Loucy (cell line): ENCODE data around the gene PET100.

Source experiments
- H2AFZ ChIP-seq: fragments of 200-600 bp; sonication (generic); 2 replicates; pipeline ENCODE4 v1.6.0; 2016; ENCODE audit warnings: antibody characterized with exemption, mild to moderate bottlenecking, low read length, moderate library complexity
- H3F3A ChIP-seq: fragments of 200-600 bp; 2 replicates; pipeline ENCODE4 v1.6.0; 2016; ENCODE audit warnings: antibody characterized with exemption, low read depth, mild to moderate bottlenecking
- H3K27me3 ChIP-seq: fragments of 200-600 bp; sonication (generic); 2 replicates; pipeline ENCODE4 v1.6.1; 2014; ENCODE audit warnings: low read length, mild to moderate bottlenecking; ENCODE audit not compliant: insufficient read depth, poor library complexity, severe bottlenecking
- H3K36me3 ChIP-seq: fragments of 200-600 bp; sonication (generic); 2 replicates; pipeline ENCODE4 v1.6.1; 2016; ENCODE audit warnings: low read length; ENCODE audit not compliant: insufficient read depth
- H3K4me1 ChIP-seq: fragments of 200-600 bp; sonication (generic); 2 replicates; pipeline ENCODE4 v1.5.1; 2014; ENCODE audit warnings: low read length, mild to moderate bottlenecking; ENCODE audit not compliant: insufficient read depth, poor library complexity, severe bottlenecking
- H3K4me2 ChIP-seq: fragments of 200-600 bp; sonication (generic); 2 replicates; pipeline ENCODE4 v1.6.0; 2014; ENCODE audit warnings: antibody characterized with exemption, low read length, low read depth, mild to moderate bottlenecking; ENCODE audit not compliant: poor library complexity, severe bottlenecking
- H3K4me3 ChIP-seq: fragments of 200-600 bp; sonication (generic); 2 replicates; pipeline ENCODE4 v1.5.1; 2014; ENCODE audit warnings: low read length, mild to moderate bottlenecking, mixed read lengths; ENCODE audit not compliant: poor library complexity, severe bottlenecking
- H3K79me2 ChIP-seq: fragments of 200-600 bp; sonication (generic); 2 replicates; pipeline ENCODE4 v1.6.1; 2014; ENCODE audit warnings: low read length; ENCODE audit not compliant: insufficient read depth
- H3K9ac ChIP-seq: fragments of 200-600 bp; sonication (generic); 2 replicates; pipeline ENCODE4 v1.6.0; 2014; ENCODE audit warnings: mild to moderate bottlenecking, low read depth, low read length, moderate library complexity; ENCODE audit not compliant: poor library complexity, severe bottlenecking
- H3K9me2 ChIP-seq: fragments of 200-600 bp; sonication (generic); replicated peaks from 2 replicates; pipeline ENCODE4 v1.6.1; 2016; ENCODE audit warnings: low read depth, low read length, mixed read lengths
- H3K9me3 ChIP-seq: fragments of 200-600 bp; sonication (generic); 2 replicates; pipeline ENCODE4 v1.6.1; 2014; ENCODE audit warnings: mild to moderate bottlenecking, antibody characterized with exemption, low read length, low read depth; ENCODE audit not compliant: insufficient read depth
- H4K20me1 ChIP-seq: fragments of 200-600 bp; sonication (generic); 2 replicates; pipeline ENCODE4 v1.6.0; 2014; ENCODE audit warnings: antibody characterized with exemption, low read length, mild to moderate bottlenecking; ENCODE audit not compliant: insufficient read depth, poor library complexity, severe bottlenecking
- CTCF ChIP-seq: fragments of 200-600 bp; sonication (generic); conservative IDR thresholded peaks from 2 replicates; pipeline ENCODE4 v1.5.1; 2014; ENCODE audit warnings: mild to moderate bottlenecking, antibody characterized with exemption, low read length
- EZH2phosphoT487 ChIP-seq: fragments of 200-600 bp; IDR thresholded peaks from 2 replicates; pipeline ENCODE4 v1.6.1; 2018; ENCODE audit warnings: antibody characterized with exemption, mild to moderate bottlenecking, moderate library complexity, borderline replicate concordance

PET100 gene

GRCh38 chr19:7674010-7675005 is 44.7 kb downstream of the PET100 start:
- TF ChIP-seq EZH2phosphoT487 (no peak), CTCF (no peak)
- 0 out of 2 replicates have a peak overlapping the region, but pooled peaks have one; percentile 30 for H2AFZ ChIP-seq
- no peaks in the 10 kb centered on the region for H3K27me3 ChIP-seq
- no peaks in the 10 kb centered on the region for H3K36me3 ChIP-seq
- no peaks in the 10 kb centered on the region for H3K79me2 ChIP-seq
- H3K9ac ChIP-seq: no peak overlapping the region
- H4K20me1 ChIP-seq: no peaks in the 10 kb centered on the region
- no peaks in the 10 kb centered on the region for H3K9me2 ChIP-seq
- no peaks in the 10 kb centered on the region for H3K9me3 ChIP-seq
- no peak overlapping the region for H3K4me2 ChIP-seq
- no peak overlapping the region for H3K4me3 ChIP-seq
- peaks cover 23% of the 10 kb centered on the region for H3K4me1 ChIP-seq
- H3F3A ChIP-seq: no peaks in the 10 kb centered on the region

GRCh38 chr19:7676376-7676775 is 46.8 kb downstream of the PET100 start:
- Histone ChIP-seq H3K9ac (peak overlapping the region; percentile 29), H3K36me3 (no peaks in the 10 kb centered on the region), H3K9me2 (no peaks in the 10 kb centered on the region), H3K4me1 (peaks cover 34% of the 10 kb centered on the region), H3F3A (no peaks in the 10 kb centered on the region), H4K20me1 (peaks cover 2% of the 10 kb centered on the region), H3K79me2 (peaks cover 7% of the 10 kb centered on the region; the same call in 1 of the 2 replicates), H2AFZ (peak overlapping the region; percentile 26), H3K4me2 (peak overlapping the region; percentile 46), H3K9me3 (no peaks in the 10 kb centered on the region), H3K27me3 (no peaks in the 10 kb centered on the region), H3K4me3 (peak overlapping the region; percentile 37)
- no peak for TF ChIP-seq EZH2phosphoT487

GRCh38 chr19:7676854-7677253 is 47.3 kb downstream of the PET100 start, which contains the start of gene MCEMP1:
Gene MCEMP1 (plus strand): TSS chr19:7677090. CDS start chr19:7677121, 31 bp downstream.
- H4K20me1 ChIP-seq: peaks cover 6% of the 10 kb centered on the region
- peak within 1 kb of the TSS; percentile 37 for H3K4me3 ChIP-seq
- no peaks in the 10 kb centered on the region for H3K9me2 ChIP-seq
- H3K4me2 ChIP-seq: peak within 1 kb of the TSS; percentile 46
- peaks cover 37% of the 10 kb centered on the region for H3K4me1 ChIP-seq
- peak within 1 kb of the TSS; percentile 26 for H2AFZ ChIP-seq
- H3F3A ChIP-seq: no peaks in the 10 kb centered on the region
- H3K36me3 ChIP-seq: no peaks in the 10 kb centered on the region
- no peak for TF ChIP-seq CTCF
- no peak for TF ChIP-seq EZH2phosphoT487
- no peaks in the 10 kb centered on the region for H3K9me3 ChIP-seq
- peaks cover 11% of the 10 kb centered on the region for H3K79me2 ChIP-seq
- H3K27me3 ChIP-seq: no peaks in the 10 kb centered on the region
- H3K9ac ChIP-seq: peak within 1 kb of the TSS; percentile 29
